WTC11 (cell line): ENCODE data around the gene DLX1. TPM values are rescaled to one million over a fixed set of nuclear protein-coding genes. Genes with fewer than 3 reads are reported as not detected.

ENCODE experiments used
- ATAC-seq: fragments of 200-7000 bp; cut with Tn5 transposase; 2 replicates; pipeline ENCODE4 v1.10.0; 2021; ENCODE audit warnings: mild to moderate bottlenecking, moderate library complexity
- CTCF ChIA-PET: fragments of 300-600 bp; sonication (Branson Sonifier 250); formaldehyde crosslinking; loops from one replicate; lab custom pipeline; 2021; ENCODE audit warnings: antibody characterized with exemption; lab: Charles Lee
- POLR2A ChIA-PET: fragments of 350-600 bp; sonication (Branson Sonifier 250); formaldehyde crosslinking; loops from one replicate; lab custom pipeline; 2021; ENCODE audit warnings: antibody characterized with exemption; lab: Charles Lee
- DNase-seq: peaks from one replicate; pipeline ENCODE4 v3.0.0; 2021; ENCODE audit warnings: low spot score
- H3K27ac Mint-ChIP-seq: 2 replicates; pipeline ENCODE4 v1.8.0; 2021; ENCODE audit warnings: mixed read lengths
- H3K27me3 Mint-ChIP-seq: 2 replicates; pipeline ENCODE4 v1.8.0; 2021; ENCODE audit warnings: low read depth, mild to moderate bottlenecking, moderate library complexity, mixed read lengths
- H3K36me3 Mint-ChIP-seq: 2 replicates; pipeline ENCODE4 v1.8.0; 2021; ENCODE audit warnings: mixed read lengths
- H3K4me1 Mint-ChIP-seq: 2 replicates; pipeline ENCODE4 v1.8.0; 2022; ENCODE audit warnings: mixed read lengths
- H3K4me3 Mint-ChIP-seq: 2 replicates; pipeline ENCODE4 v1.8.0; 2021; ENCODE audit warnings: mild to moderate bottlenecking, moderate library complexity, mixed read lengths
- H3K9me3 Mint-ChIP-seq: 2 replicates; pipeline ENCODE4 v1.8.0; 2021; ENCODE audit warnings: mixed read lengths
- CREB1 ChIP-seq: sonication (generic); formaldehyde crosslinking; IDR thresholded peaks from 2 replicates; pipeline ENCODE4 v1.8.0; 2023; ENCODE audit warnings: mild to moderate bottlenecking, missing genetic modification reagents
- ELF4 ChIP-seq: sonication (generic); formaldehyde crosslinking; IDR thresholded peaks from 2 replicates; pipeline ENCODE4 v1.8.1; 2022; ENCODE audit warnings: low read depth, mild to moderate bottlenecking, moderate library complexity, missing genetic modification reagents
- ESRRA ChIP-seq: sonication (generic); formaldehyde crosslinking; IDR thresholded peaks from 2 replicates; pipeline ENCODE4 v1.8.1; 2022; ENCODE audit warnings: mild to moderate bottlenecking, missing genetic modification reagents, borderline replicate concordance
- FOXJ3 ChIP-seq: sonication (generic); formaldehyde crosslinking; IDR thresholded peaks from 2 replicates; pipeline ENCODE4 v1.9.0; 2021; ENCODE audit warnings: missing genetic modification reagents, mild to moderate bottlenecking, borderline replicate concordance
- GTF2I ChIP-seq: fragments of 250-450 bp; sonication (Bioruptor Pico); conservative IDR thresholded peaks from 2 replicates; pipeline ENCODE4 v1.4.0; 2021; ENCODE audit warnings: mild to moderate bottlenecking
- HMGA2 ChIP-seq: fragments of 250-450 bp; sonication (Bioruptor Pico); IDR thresholded peaks from 2 replicates; pipeline ENCODE4 v1.4.0; 2021; ENCODE audit warnings: mild to moderate bottlenecking, moderate library complexity
- NFE2L1 ChIP-seq: sonication (generic); formaldehyde crosslinking; IDR thresholded peaks from 2 replicates; pipeline ENCODE4 v1.8.1; 2023; ENCODE audit warnings: missing genetic modification reagents
- NFYB ChIP-seq: sonication (generic); formaldehyde crosslinking; conservative IDR thresholded peaks from 2 replicates; pipeline ENCODE4 v1.8.0; 2022; ENCODE audit warnings: low read depth, missing genetic modification reagents
- NR2C2 ChIP-seq: sonication (generic); formaldehyde crosslinking; IDR thresholded peaks from 2 replicates; pipeline ENCODE4 v1.8.0; 2022; ENCODE audit warnings: mild to moderate bottlenecking, missing genetic modification reagents
- PRRX2 ChIP-seq: fragments of 250-450 bp; sonication (Bioruptor Pico); IDR thresholded peaks from 2 replicates; pipeline ENCODE4 v1.8.0; 2021; ENCODE audit warnings: mild to moderate bottlenecking
- RELA ChIP-seq: sonication (generic); formaldehyde crosslinking; IDR thresholded peaks from 2 replicates; pipeline ENCODE4 v1.8.1; 2022; ENCODE audit warnings: missing genetic modification reagents, mild to moderate bottlenecking, borderline replicate concordance
- SMAD4 ChIP-seq: sonication (generic); formaldehyde crosslinking; IDR thresholded peaks from 2 replicates; pipeline ENCODE4 v1.8.0; 2022; ENCODE audit warnings: mild to moderate bottlenecking, missing genetic modification reagents
- TCF7 ChIP-seq: sonication (generic); formaldehyde crosslinking; IDR thresholded peaks from 2 replicates; pipeline ENCODE4 v1.8.0; 2022; ENCODE audit warnings: mild to moderate bottlenecking, low read depth, missing genetic modification reagents, moderate library complexity
- TEAD1 ChIP-seq: sonication (generic); formaldehyde crosslinking; IDR thresholded peaks from 2 replicates; pipeline ENCODE4 v1.8.0; 2022; ENCODE audit warnings: mild to moderate bottlenecking, missing genetic modification reagents
- TEAD4 ChIP-seq: sonication (generic); formaldehyde crosslinking; IDR thresholded peaks from 2 replicates; pipeline ENCODE4 v1.8.0; 2022; ENCODE audit warnings: mild to moderate bottlenecking, missing genetic modification reagents
- ZNF121 ChIP-seq: sonication (generic); formaldehyde crosslinking; IDR thresholded peaks from 2 replicates; pipeline ENCODE4 v1.8.0; 2023; ENCODE audit warnings: missing genetic modification reagents
- ZNF219 ChIP-seq: sonication (generic); formaldehyde crosslinking; IDR thresholded peaks from 2 replicates; pipeline ENCODE4 v1.8.0; 2023; ENCODE audit warnings: missing genetic modification reagents, mild to moderate bottlenecking, borderline replicate concordance
- ZNF671 ChIP-seq: fragments of 250-450 bp; sonication (Bioruptor Pico); IDR thresholded peaks from 2 replicates; pipeline ENCODE4 v1.8.0; 2021; ENCODE audit warnings: mild to moderate bottlenecking
- total RNA-seq: library from RNA; stranded (reverse); gene quantifications from 3 replicates; pipeline ENCODE4 v1.2.3, GENCODE V29; 2021
- TF ChIP-seq, protein P1 (sequence below): sonication (generic); formaldehyde crosslinking; conservative IDR thresholded peaks from 2 replicates; pipeline ENCODE4 v1.8.1; 2022; ENCODE audit warnings: mild to moderate bottlenecking, missing genetic modification reagents
- TF ChIP-seq, protein P2 (sequence below): sonication (generic); formaldehyde crosslinking; IDR thresholded peaks from 2 replicates; pipeline ENCODE4 v1.8.1; 2022; ENCODE audit warnings: missing genetic modification reagents, borderline replicate concordance
- TF ChIP-seq, protein P3 (sequence below): sonication (generic); formaldehyde crosslinking; IDR thresholded peaks from 2 replicates; pipeline ENCODE4 v1.8.1; 2023; ENCODE audit warnings: mild to moderate bottlenecking, missing genetic modification reagents
- TF ChIP-seq, protein P4 (sequence below): fragments of 200-600 bp; IDR thresholded peaks from 2 replicates; pipeline ENCODE4 v1.8.0; 2022; ENCODE audit warnings: antibody characterized with exemption
- TF ChIP-seq, protein P5 (sequence below): fragments of 250-450 bp; sonication (Bioruptor Pico); IDR thresholded peaks from 2 replicates; pipeline ENCODE4 v1.9.0; 2021; ENCODE audit warnings: mild to moderate bottlenecking
- TF ChIP-seq, protein P6 (sequence below): sonication (generic); formaldehyde crosslinking; IDR thresholded peaks from 2 replicates; pipeline ENCODE4 v1.8.1; 2023; ENCODE audit warnings: mild to moderate bottlenecking, missing genetic modification reagents, moderate library complexity

Gene DLX1
- total RNA-seq, 1 experiment from 2014 or later, result not detected

DNA sequence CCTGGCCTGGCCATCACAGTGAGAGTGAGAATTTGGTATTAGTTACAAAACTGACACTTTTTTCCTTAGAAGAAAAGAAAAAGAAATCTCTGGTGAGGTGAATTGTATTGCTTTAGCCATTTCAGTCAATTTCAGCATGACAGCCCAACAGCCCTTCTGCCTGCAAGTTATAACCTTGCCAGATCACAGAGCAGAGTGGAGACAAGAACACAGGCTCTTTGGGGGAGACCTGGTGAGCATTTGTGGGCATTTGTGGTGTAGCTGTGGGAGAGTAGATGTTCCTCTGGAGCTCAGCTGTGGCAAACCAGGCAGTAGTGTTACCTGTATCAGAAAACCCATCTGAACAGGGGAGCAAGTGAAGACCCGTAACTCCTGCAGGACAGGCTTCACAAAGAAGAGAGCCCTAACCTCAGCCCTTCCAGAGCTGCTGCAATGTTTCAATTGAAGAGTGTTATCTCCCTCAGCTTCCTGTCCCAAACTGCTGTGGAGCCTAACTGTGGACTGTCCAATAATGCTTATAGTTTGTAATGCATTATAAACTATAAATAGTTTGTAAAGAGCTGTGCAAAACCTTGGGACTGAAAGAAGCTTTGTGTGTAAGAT is 22.8 kb upstream of the DLX1 start:
- ChIA-PET POLR2A (no interaction called here), CTCF (interaction anchor here (1.8 kb wide), 1 partner anchor 65 kb away, joined by 8 read pairs; no protein-coding TSS in a partner anchor)
- H3K4me1 Mint-ChIP-seq, result no peaks in the 10 kb centered on the region
- no peaks in the 10 kb centered on the region for H3K36me3 Mint-ChIP-seq
- no peak for ATAC-seq
- H3K9me3 Mint-ChIP-seq, result no peaks in the 10 kb centered on the region
- no peaks in the 10 kb centered on the region for H3K27me3 Mint-ChIP-seq
- no peak overlapping the region for H3K4me3 Mint-ChIP-seq
- TF ChIP-seq, protein P1, sequence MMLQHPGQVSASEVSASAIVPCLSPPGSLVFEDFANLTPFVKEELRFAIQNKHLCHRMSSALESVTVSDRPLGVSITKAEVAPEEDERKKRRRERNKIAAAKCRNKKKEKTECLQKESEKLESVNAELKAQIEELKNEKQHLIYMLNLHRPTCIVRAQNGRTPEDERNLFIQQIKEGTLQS, result no peak
- no peak for TF ChIP-seq NFE2L1 (CRISPR knock-in tag)
- TF ChIP-seq NFYB (CRISPR knock-in tag), result no peak
- TF ChIP-seq, protein P2, sequence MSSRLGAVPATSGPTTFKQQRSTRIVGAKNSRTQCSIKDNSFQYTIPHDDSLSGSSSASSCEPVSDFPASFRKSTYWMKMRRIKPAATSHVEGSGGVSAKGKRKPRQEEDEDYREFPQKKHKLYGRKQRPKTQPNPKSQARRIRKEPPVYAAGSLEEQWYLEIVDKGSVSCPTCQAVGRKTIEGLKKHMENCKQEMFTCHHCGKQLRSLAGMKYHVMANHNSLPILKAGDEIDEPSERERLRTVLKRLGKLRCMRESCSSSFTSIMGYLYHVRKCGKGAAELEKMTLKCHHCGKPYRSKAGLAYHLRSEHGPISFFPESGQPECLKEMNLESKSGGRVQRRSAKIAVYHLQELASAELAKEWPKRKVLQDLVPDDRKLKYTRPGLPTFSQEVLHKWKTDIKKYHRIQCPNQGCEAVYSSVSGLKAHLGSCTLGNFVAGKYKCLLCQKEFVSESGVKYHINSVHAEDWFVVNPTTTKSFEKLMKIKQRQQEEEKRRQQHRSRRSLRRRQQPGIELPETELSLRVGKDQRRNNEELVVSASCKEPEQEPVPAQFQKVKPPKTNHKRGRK (CRISPR knock-in tag), result no peak
- no peak for TF ChIP-seq GTF2I
- TF ChIP-seq HMGA2 (CRISPR knock-in tag), result no peak
- TF ChIP-seq NR2C2 (CRISPR knock-in tag), result no peak
- TF ChIP-seq, protein P3, sequence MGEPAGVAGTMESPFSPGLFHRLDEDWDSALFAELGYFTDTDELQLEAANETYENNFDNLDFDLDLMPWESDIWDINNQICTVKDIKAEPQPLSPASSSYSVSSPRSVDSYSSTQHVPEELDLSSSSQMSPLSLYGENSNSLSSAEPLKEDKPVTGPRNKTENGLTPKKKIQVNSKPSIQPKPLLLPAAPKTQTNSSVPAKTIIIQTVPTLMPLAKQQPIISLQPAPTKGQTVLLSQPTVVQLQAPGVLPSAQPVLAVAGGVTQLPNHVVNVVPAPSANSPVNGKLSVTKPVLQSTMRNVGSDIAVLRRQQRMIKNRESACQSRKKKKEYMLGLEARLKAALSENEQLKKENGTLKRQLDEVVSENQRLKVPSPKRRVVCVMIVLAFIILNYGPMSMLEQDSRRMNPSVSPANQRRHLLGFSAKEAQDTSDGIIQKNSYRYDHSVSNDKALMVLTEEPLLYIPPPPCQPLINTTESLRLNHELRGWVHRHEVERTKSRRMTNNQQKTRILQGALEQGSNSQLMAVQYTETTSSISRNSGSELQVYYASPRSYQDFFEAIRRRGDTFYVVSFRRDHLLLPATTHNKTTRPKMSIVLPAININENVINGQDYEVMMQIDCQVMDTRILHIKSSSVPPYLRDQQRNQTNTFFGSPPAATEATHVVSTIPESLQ (CRISPR knock-in tag), result no peak
- no peak for TF ChIP-seq SMAD4
- TF ChIP-seq, all 79 proteins: peak for 0
- H3K27ac Mint-ChIP-seq, result no peak overlapping the region
- DNase-seq, result no peak

DNA sequence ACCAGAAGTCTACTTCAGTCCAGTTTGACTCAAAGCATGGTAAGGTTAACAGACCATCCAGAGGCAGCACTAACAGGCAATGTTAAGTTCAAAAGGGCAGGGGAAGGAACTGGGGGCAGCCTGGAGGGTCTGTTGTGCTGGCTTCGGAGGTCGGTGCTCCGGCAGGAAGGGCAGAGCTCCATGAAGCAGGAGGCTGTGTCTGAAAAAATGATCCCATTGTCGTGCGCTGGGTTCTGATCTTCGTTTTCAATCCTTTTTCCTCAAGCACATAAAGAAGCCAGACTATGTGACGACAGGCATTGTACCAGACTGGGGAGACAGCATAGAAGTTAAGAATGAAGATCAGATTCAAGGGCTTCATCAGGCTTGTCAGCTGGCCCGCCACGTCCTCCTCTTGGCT is 21.9 kb upstream of the DLX1 start:
- H3K9me3 Mint-ChIP-seq, result no peaks in the 10 kb centered on the region
- H3K27me3 Mint-ChIP-seq, result no peaks in the 10 kb centered on the region
- DNase-seq (no peak), ATAC-seq (no peak)
- no peaks in the 10 kb centered on the region for H3K4me1 Mint-ChIP-seq
- no peak overlapping the region for H3K27ac Mint-ChIP-seq
- ChIA-PET CTCF (interaction anchor here (1.8 kb wide), 1 partner anchor 64 kb away, joined by 8 read pairs; no protein-coding TSS in a partner anchor), POLR2A (no interaction called here)
- H3K4me3 Mint-ChIP-seq, result no peak overlapping the region
- TF ChIP-seq TCF7 (CRISPR knock-in tag), result no peak
- no peak for TF ChIP-seq ZNF121 (CRISPR knock-in tag)
- TF ChIP-seq ESRRA (CRISPR knock-in tag), result no peak
- TF ChIP-seq ZNF219 (CRISPR knock-in tag), result no peak
- no peak for TF ChIP-seq TEAD4
- TF ChIP-seq, protein P4, sequence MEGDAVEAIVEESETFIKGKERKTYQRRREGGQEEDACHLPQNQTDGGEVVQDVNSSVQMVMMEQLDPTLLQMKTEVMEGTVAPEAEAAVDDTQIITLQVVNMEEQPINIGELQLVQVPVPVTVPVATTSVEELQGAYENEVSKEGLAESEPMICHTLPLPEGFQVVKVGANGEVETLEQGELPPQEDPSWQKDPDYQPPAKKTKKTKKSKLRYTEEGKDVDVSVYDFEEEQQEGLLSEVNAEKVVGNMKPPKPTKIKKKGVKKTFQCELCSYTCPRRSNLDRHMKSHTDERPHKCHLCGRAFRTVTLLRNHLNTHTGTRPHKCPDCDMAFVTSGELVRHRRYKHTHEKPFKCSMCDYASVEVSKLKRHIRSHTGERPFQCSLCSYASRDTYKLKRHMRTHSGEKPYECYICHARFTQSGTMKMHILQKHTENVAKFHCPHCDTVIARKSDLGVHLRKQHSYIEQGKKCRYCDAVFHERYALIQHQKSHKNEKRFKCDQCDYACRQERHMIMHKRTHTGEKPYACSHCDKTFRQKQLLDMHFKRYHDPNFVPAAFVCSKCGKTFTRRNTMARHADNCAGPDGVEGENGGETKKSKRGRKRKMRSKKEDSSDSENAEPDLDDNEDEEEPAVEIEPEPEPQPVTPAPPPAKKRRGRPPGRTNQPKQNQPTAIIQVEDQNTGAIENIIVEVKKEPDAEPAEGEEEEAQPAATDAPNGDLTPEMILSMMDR, result no peak
- no peaks in the 10 kb centered on the region for H3K36me3 Mint-ChIP-seq

DNA sequence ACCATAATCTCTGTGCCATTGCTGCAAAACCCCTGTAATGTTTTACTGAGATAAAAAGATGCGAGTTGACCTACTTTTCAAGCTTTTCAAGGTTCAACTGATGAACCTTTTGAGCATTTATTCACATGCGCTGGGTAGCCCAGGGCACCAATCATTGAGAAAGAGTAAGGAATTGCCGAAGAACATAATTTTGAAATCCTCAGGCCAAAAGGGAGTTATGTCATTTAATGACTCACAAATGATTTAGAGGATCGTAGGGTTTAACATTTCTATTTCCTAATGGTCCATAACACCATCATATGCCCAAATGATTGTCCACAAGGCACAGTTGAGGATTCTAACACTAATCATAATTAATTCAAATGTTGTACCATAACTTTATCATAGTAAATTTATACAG is 20.2 kb upstream of the DLX1 start:
- no peaks in the 10 kb centered on the region for H3K27me3 Mint-ChIP-seq
- peaks cover 3% of the 10 kb centered on the region; the same call in 1 of the 2 replicates for H3K9me3 Mint-ChIP-seq
- POLR2A ChIA-PET, result no interaction called here
- DNase-seq (no peak), ATAC-seq (no peak)
- H3K27ac Mint-ChIP-seq, result no peak overlapping the region
- H3K4me3 Mint-ChIP-seq, result no peak overlapping the region
- no peaks in the 10 kb centered on the region for H3K4me1 Mint-ChIP-seq
- CTCF ChIA-PET, result no interaction called here
- TF ChIP-seq SMAD4 (no peak), TEAD4 (no peak), TEAD1 (CRISPR knock-in tag) (no peak), FOXJ3 (CRISPR knock-in tag) (no peak), RELA (CRISPR knock-in tag) (no peak), CREB1 (CRISPR knock-in tag) (no peak), ELF4 (CRISPR knock-in tag) (no peak), ZNF671 (no peak), PRRX2 (no peak), NFYB (CRISPR knock-in tag) (no peak)
- TF ChIP-seq, protein P5, sequence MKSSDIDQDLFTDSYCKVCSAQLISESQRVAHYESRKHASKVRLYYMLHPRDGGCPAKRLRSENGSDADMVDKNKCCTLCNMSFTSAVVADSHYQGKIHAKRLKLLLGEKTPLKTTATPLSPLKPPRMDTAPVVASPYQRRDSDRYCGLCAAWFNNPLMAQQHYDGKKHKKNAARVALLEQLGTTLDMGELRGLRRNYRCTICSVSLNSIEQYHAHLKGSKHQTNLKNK (CRISPR knock-in tag), result no peak
- TF ChIP-seq, protein P6, sequence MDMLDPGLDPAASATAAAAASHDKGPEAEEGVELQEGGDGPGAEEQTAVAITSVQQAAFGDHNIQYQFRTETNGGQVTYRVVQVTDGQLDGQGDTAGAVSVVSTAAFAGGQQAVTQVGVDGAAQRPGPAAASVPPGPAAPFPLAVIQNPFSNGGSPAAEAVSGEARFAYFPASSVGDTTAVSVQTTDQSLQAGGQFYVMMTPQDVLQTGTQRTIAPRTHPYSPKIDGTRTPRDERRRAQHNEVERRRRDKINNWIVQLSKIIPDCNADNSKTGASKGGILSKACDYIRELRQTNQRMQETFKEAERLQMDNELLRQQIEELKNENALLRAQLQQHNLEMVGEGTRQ, result no peak
- TF ChIP-seq, protein P4, result no peak
- no peaks in the 10 kb centered on the region for H3K36me3 Mint-ChIP-seq
